Measurements from ENCODE around the gene CDK4.

DNA sequence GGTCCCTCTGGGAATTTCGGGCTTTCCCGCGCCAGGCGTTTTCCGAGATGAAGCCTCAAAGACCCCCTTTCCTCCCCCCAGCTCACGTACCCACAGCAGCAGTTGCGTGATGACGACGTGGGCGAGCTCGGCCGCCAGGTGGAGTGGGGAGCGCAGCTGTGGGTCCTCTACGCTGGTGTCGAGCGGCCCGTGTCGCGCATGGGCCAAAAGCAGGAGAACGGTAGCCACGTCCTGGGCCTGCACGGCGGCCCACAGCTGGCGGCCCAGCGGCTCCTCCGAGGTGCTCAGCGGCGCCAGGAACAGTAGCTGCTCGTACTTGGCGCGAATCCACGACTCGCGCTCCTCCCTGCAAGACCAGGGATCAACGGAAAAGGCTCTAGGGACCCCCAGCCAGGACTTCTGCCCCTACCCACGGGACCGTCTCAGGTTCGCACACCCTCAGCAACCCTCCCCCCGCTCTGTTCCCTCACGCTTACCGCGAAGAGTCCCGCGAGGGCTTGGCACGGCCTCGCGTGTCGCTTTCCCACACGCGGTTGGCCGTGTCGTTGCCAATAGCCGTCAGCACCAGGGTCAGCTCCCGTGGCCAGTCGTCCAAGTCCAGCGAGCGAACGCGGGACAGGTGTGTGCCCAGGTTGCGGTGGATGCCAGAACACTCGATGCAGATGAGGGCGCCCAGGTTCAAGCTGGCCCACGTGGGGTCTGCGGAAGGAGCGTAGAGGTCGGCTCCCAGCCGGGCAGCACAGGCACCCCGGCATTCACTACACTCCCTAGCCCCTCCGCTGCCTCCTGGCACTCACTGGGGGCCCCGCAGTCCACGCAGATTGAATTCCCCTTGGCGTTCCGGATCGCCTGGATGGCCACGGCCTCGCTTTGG lies 25.0 kb downstream of the CDK4 start:
- no peak for TF ChIP-seq CREB1 (IDR thresholded peaks at IDR 0.05; ENCODE audit: low read depth)
- TF ChIP-seq RAD21 (IDR thresholded peaks at IDR 0.05; ENCODE audit: low read depth) = no peak
- TF ChIP-seq, protein P1, sequence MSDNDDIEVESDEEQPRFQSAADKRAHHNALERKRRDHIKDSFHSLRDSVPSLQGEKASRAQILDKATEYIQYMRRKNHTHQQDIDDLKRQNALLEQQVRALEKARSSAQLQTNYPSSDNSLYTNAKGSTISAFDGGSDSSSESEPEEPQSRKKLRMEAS (IDR thresholded peaks at IDR 0.05) = peak; percentile 92
- TF ChIP-seq CEBPB (IDR thresholded peaks at IDR 0.05) = no peak
- TF ChIP-seq, protein P2, sequence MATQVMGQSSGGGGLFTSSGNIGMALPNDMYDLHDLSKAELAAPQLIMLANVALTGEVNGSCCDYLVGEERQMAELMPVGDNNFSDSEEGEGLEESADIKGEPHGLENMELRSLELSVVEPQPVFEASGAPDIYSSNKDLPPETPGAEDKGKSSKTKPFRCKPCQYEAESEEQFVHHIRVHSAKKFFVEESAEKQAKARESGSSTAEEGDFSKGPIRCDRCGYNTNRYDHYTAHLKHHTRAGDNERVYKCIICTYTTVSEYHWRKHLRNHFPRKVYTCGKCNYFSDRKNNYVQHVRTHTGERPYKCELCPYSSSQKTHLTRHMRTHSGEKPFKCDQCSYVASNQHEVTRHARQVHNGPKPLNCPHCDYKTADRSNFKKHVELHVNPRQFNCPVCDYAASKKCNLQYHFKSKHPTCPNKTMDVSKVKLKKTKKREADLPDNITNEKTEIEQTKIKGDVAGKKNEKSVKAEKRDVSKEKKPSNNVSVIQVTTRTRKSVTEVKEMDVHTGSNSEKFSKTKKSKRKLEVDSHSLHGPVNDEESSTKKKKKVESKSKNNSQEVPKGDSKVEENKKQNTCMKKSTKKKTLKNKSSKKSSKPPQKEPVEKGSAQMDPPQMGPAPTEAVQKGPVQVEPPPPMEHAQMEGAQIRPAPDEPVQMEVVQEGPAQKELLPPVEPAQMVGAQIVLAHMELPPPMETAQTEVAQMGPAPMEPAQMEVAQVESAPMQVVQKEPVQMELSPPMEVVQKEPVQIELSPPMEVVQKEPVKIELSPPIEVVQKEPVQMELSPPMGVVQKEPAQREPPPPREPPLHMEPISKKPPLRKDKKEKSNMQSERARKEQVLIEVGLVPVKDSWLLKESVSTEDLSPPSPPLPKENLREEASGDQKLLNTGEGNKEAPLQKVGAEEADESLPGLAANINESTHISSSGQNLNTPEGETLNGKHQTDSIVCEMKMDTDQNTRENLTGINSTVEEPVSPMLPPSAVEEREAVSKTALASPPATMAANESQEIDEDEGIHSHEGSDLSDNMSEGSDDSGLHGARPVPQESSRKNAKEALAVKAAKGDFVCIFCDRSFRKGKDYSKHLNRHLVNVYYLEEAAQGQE (IDR thresholded peaks at IDR 0.05; ENCODE audit: low read depth) = peak; percentile 86
- no peak for TF ChIP-seq EP300 (IDR thresholded peaks at IDR 0.05; ENCODE audit: borderline replicate concordance)
- TF ChIP-seq, protein P3, sequence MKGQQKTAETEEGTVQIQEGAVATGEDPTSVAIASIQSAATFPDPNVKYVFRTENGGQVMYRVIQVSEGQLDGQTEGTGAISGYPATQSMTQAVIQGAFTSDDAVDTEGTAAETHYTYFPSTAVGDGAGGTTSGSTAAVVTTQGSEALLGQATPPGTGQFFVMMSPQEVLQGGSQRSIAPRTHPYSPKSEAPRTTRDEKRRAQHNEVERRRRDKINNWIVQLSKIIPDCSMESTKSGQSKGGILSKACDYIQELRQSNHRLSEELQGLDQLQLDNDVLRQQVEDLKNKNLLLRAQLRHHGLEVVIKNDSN (IDR thresholded peaks at IDR 0.05) = no peak
- TF ChIP-seq TAF1 (IDR thresholded peaks at IDR 0.05; ENCODE audit: low read depth) = no peak
- TF ChIP-seq NFIC (IDR thresholded peaks at IDR 0.05) = peak; percentile 91
- peak; percentile 13; the same call in 1 of the 2 replicates for TF ChIP-seq TCF12 (IDR thresholded peaks at IDR 0.05; ENCODE audit: low read depth)
- no peak for TF ChIP-seq FOXM1 (IDR thresholded peaks at IDR 0.05; ENCODE audit: borderline replicate concordance, low read depth)
- TF ChIP-seq YY1 (IDR thresholded peaks at IDR 0.05; ENCODE audit: low read depth) = 0 out of 2 replicates have a peak, but pooled peaks have one; percentile 4
